Measurements from ENCODE around the gene ZNF385A. TPM values are rescaled to one million over a fixed set of nuclear protein-coding genes. Genes with fewer than 3 reads are reported as not detected.

ZNF385A gene
- total RNA-seq, 1 donor from 2014 or later, result 24.4 TPM

DNA sequence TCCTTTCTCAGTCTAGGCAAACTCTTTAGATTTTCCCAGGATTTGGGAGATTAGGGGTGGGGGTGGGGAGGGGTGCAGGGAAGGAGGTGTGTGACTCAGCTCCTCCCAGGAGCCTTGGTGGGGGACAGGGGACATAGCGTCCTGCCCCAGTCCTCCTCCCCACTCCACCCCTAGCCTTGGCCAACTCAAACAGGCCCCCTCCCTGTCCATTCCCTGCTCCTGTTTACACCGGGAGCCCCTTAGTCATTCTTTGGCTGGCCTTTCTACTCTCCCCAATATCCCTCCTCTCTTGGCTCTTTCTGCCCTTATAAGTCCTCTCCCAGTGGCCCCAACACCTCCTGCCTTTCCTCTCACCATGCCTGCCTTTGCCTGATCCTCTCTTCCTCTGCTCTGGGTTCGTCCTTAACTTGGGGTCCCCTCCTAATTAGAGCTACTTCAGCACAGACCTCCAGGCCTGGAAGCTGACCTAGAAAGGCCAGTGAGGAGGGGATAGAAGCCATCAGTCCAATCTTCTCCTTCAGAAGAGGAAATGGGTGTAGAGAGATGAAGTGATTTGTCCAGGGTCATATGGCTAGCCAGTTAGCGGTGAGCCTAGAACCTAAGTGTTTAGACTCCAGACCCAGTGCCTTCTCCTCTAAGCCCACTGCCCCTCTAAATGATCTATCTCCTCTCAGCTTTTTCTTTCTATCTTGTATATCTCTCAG, 36.8 kb upstream of the ZNF385A start:
- Mint-ChIP-seq H3K4me1 (ENCODE audit: low read depth, unreplicated experiment) (peaks cover 27% of the 10 kb centered on the region), H3K9me3 (ENCODE audit: unreplicated experiment) (no peaks in the 10 kb centered on the region), H3K4me3 (ENCODE audit: unreplicated experiment) (no peak overlapping the region), H3K36me3 (ENCODE audit: low read depth, unreplicated experiment) (peaks cover 2% of the 10 kb centered on the region), H3K27me3 (ENCODE audit: low read depth, unreplicated experiment) (peaks cover 13% of the 10 kb centered on the region), H3K27ac (ENCODE audit: unreplicated experiment) (peak overlapping the region; percentile 48)
- no peak overlapping the region for H2AFZ ChIP-seq (ENCODE audit: low read depth, low read length)
- H4K20me1 ChIP-seq (ENCODE audit: insufficient read depth, low read length), result peaks cover 13% of the 10 kb centered on the region
- DNase-seq (ENCODE audit: low read depth) (peak; percentile 23), FAIRE-seq (no peak)
- peak overlapping the region; percentile 90 for H3K4me2 ChIP-seq (ENCODE audit: low read length)
- H3K79me2 ChIP-seq (ENCODE audit: insufficient read depth, low read length), result peaks cover 31% of the 10 kb centered on the region
- no peak overlapping the region for H3K27ac ChIP-seq (ENCODE audit: low read depth, low read length)
- H3K4me3 ChIP-seq (ENCODE audit: insufficient read depth, low read depth, low read length), result no peak overlapping the region
- no peaks in the 10 kb centered on the region for H3K36me3 ChIP-seq (ENCODE audit: insufficient read depth, low read length)
- peaks cover 42% of the 10 kb centered on the region for H3K4me1 ChIP-seq (ENCODE audit: insufficient read depth, low read length)
- peak overlapping the region; percentile 12 for H3K9ac ChIP-seq (ENCODE audit: low read length)
- no peaks in the 10 kb centered on the region for H3K27me3 ChIP-seq (ENCODE audit: insufficient read depth, low read length)
- H3K9me3 ChIP-seq (ENCODE audit: insufficient read depth, low read depth, low read length), result no peaks in the 10 kb centered on the region
- TF ChIP-seq, protein P1, sequence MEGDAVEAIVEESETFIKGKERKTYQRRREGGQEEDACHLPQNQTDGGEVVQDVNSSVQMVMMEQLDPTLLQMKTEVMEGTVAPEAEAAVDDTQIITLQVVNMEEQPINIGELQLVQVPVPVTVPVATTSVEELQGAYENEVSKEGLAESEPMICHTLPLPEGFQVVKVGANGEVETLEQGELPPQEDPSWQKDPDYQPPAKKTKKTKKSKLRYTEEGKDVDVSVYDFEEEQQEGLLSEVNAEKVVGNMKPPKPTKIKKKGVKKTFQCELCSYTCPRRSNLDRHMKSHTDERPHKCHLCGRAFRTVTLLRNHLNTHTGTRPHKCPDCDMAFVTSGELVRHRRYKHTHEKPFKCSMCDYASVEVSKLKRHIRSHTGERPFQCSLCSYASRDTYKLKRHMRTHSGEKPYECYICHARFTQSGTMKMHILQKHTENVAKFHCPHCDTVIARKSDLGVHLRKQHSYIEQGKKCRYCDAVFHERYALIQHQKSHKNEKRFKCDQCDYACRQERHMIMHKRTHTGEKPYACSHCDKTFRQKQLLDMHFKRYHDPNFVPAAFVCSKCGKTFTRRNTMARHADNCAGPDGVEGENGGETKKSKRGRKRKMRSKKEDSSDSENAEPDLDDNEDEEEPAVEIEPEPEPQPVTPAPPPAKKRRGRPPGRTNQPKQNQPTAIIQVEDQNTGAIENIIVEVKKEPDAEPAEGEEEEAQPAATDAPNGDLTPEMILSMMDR (IDR thresholded peaks at IDR 0.05; ENCODE audit: insufficient read depth, low read depth, low read length), result no peak
- no peak for TF ChIP-seq EZH2 (IDR thresholded peaks at IDR 0.05; ENCODE audit: insufficient read depth, low read length)

DNA sequence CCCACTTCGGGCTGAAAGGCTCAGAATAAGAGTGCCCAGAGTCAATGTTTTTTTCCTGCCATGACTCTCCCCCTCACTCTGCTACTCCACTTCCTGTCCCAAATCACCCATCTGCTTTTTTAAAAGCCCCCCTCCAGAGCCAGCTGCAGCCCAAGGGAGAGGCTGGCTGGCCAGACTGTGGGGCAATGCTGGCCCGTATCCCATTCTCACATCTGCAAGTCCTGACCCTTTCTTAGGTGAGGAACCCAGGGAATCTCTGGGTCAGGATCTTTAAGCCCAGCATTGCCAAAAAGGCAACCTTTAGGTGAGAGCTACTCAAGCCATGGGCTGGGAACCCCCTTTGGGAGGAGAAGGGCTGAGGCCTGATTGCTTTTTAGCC, 36.2 kb upstream of the ZNF385A start:
- peaks cover 8% of the 10 kb centered on the region for H3K27me3 Mint-ChIP-seq (ENCODE audit: low read depth, unreplicated experiment)
- H3K27ac Mint-ChIP-seq (ENCODE audit: unreplicated experiment), result peak overlapping the region; percentile 92
- TF ChIP-seq, protein P1 (IDR thresholded peaks at IDR 0.05; ENCODE audit: insufficient read depth, low read depth, low read length), result no peak
- TF ChIP-seq EZH2 (IDR thresholded peaks at IDR 0.05; ENCODE audit: insufficient read depth, low read length), result no peak
- DNase-seq (ENCODE audit: low read depth) (no peak), FAIRE-seq (no peak)
- Histone ChIP-seq H4K20me1 (ENCODE audit: insufficient read depth, low read length) (peaks cover 19% of the 10 kb centered on the region), H3K4me3 (ENCODE audit: insufficient read depth, low read depth, low read length) (no peak overlapping the region), H3K9me3 (ENCODE audit: insufficient read depth, low read depth, low read length) (no peaks in the 10 kb centered on the region), H3K9ac (ENCODE audit: low read length) (peak overlapping the region; percentile 12), H3K27me3 (ENCODE audit: insufficient read depth, low read length) (no peaks in the 10 kb centered on the region), H3K36me3 (ENCODE audit: insufficient read depth, low read length) (no peaks in the 10 kb centered on the region), H3K4me2 (ENCODE audit: low read length) (peak overlapping the region; percentile 90), H3K4me1 (ENCODE audit: insufficient read depth, low read length) (peaks cover 46% of the 10 kb centered on the region), H3K79me2 (ENCODE audit: insufficient read depth, low read length) (peaks cover 36% of the 10 kb centered on the region), H3K27ac (ENCODE audit: low read depth, low read length) (peak overlapping the region; percentile 11), H2AFZ (ENCODE audit: low read depth, low read length) (no peak overlapping the region)
- H3K4me1 Mint-ChIP-seq (ENCODE audit: low read depth, unreplicated experiment), result peaks cover 29% of the 10 kb centered on the region
- H3K4me3 Mint-ChIP-seq (ENCODE audit: unreplicated experiment), result peak overlapping the region; percentile 37
- H3K36me3 Mint-ChIP-seq (ENCODE audit: low read depth, unreplicated experiment), result peaks cover 2% of the 10 kb centered on the region
- no peaks in the 10 kb centered on the region for H3K9me3 Mint-ChIP-seq (ENCODE audit: unreplicated experiment)
